ENCODE data around the gene XCL1.
"Not testable (repeated sequence)": the region's sequence is repeated elsewhere in the genome, so short reads cannot be mapped to it uniquely, and the experiment has no call there.

Gene XCL1

GRCh38 chr1:168576245-168576688 is at the start of gene XCL1:
XCL1 (plus strand) TSS chr1:168576605; CDS start chr1:168576638, 33 bp downstream.
- not testable (repeated sequence) for H3K36me3 ChIP-seq (ENCODE audit: insufficient read depth, low read length); H3K9ac ChIP-seq (ENCODE audit: low read depth, low read length); H3K9me3 ChIP-seq (ENCODE audit: control insufficient read depth, insufficient read depth, low read length)
- H3K4me1 ChIP-seq (ENCODE audit: insufficient read depth, low read length): peaks cover 12% of the 10 kb centered on the region; the same call in 1 of the 2 replicates

- Histone ChIP-seq H3K9ac (ENCODE audit: low read depth, low read length) (no peak overlapping the region), H3K9me3 (ENCODE audit: control insufficient read depth, insufficient read depth, low read length) (0 out of 2 replicates have a peak, but pooled peaks cover 2% of the 10 kb centered on the region), H3K36me3 (ENCODE audit: insufficient read depth, low read length) (no peaks in the 10 kb centered on the region), H3K4me1 (ENCODE audit: insufficient read depth, low read length) (no peaks in the 10 kb centered on the region)
Measured at GRCh38 chr1:168529518-168529917, 46.9 kb upstream of the XCL1 start.

GRCh38 chr1:168531615-168532345 is 44.6 kb upstream of the XCL1 start:
- Histone ChIP-seq H3K9ac (ENCODE audit: low read depth, low read length) (no peak overlapping the region), H3K36me3 (ENCODE audit: insufficient read depth, low read length) (no peaks in the 10 kb centered on the region), H3K9me3 (ENCODE audit: control insufficient read depth, insufficient read depth, low read length) (no peaks in the 10 kb centered on the region), H3K4me1 (ENCODE audit: insufficient read depth, low read length) (no peaks in the 10 kb centered on the region)

- Histone ChIP-seq H3K9ac (ENCODE audit: low read depth, low read length) (no peak overlapping the region), H3K4me1 (ENCODE audit: insufficient read depth, low read length) (no peaks in the 10 kb centered on the region)
Measured at GRCh38 chr1:168535536-168535935, 40.9 kb upstream of the XCL1 start.

GRCh38 chr1:168540798-168541197 is 35.6 kb upstream of the XCL1 start:
- H3K9ac ChIP-seq (ENCODE audit: low read depth, low read length); H3K4me1 ChIP-seq (ENCODE audit: insufficient read depth, low read length); H3K9me3 ChIP-seq (ENCODE audit: control insufficient read depth, insufficient read depth, low read length); H3K36me3 ChIP-seq (ENCODE audit: insufficient read depth, low read length): not testable (repeated sequence)

More at GRCh38 chr1:168535536-168535935, 40.9 kb upstream of the XCL1 start:
- Histone ChIP-seq H3K36me3 (ENCODE audit: insufficient read depth, low read length) (no peaks in the 10 kb centered on the region), H3K9me3 (ENCODE audit: control insufficient read depth, insufficient read depth, low read length) (no peaks in the 10 kb centered on the region)

GRCh38 chr1:168542978-168543377 is 33.4 kb upstream of the XCL1 start:
- not testable (repeated sequence) for H3K36me3 ChIP-seq (ENCODE audit: insufficient read depth, low read length); H3K9me3 ChIP-seq (ENCODE audit: control insufficient read depth, insufficient read depth, low read length); H3K9ac ChIP-seq (ENCODE audit: low read depth, low read length); H3K4me1 ChIP-seq (ENCODE audit: insufficient read depth, low read length)

- H3K9me3 ChIP-seq (ENCODE audit: control insufficient read depth, insufficient read depth, low read length); H3K9ac ChIP-seq (ENCODE audit: low read depth, low read length); H3K4me1 ChIP-seq (ENCODE audit: insufficient read depth, low read length); H3K36me3 ChIP-seq (ENCODE audit: insufficient read depth, low read length): not testable (repeated sequence)
Measured at GRCh38 chr1:168543840-168544498, 32.4 kb upstream of the XCL1 start, which contains the start of gene XCL2. XCL2 (minus strand) TSS chr1:168543997; CDS start chr1:168543964, 33 bp downstream.

- H3K9me3 ChIP-seq (ENCODE audit: control insufficient read depth, insufficient read depth, low read length); H3K36me3 ChIP-seq (ENCODE audit: insufficient read depth, low read length); H3K9ac ChIP-seq (ENCODE audit: low read depth, low read length); H3K4me1 ChIP-seq (ENCODE audit: insufficient read depth, low read length): not testable (repeated sequence)
Measured at GRCh38 chr1:168545678-168546552, 30.5 kb upstream of the XCL1 start.

- not testable (repeated sequence) for H3K36me3 ChIP-seq (ENCODE audit: insufficient read depth, low read length); H3K4me1 ChIP-seq (ENCODE audit: insufficient read depth, low read length); H3K9me3 ChIP-seq (ENCODE audit: control insufficient read depth, insufficient read depth, low read length); H3K9ac ChIP-seq (ENCODE audit: low read depth, low read length)
Measured at GRCh38 chr1:168546553-168546895, 29.9 kb upstream of the XCL1 start.

- no peaks in the 10 kb centered on the region; the same call in 1 of the 2 replicates for H3K9me3 ChIP-seq (ENCODE audit: control insufficient read depth, insufficient read depth, low read length)
- H3K36me3 ChIP-seq (ENCODE audit: insufficient read depth, low read length): no peaks in the 10 kb centered on the region
- no peak overlapping the region for H3K9ac ChIP-seq (ENCODE audit: low read depth, low read length)
- H3K4me1 ChIP-seq (ENCODE audit: insufficient read depth, low read length): no peaks in the 10 kb centered on the region; the same call in 1 of the 2 replicates
Measured at GRCh38 chr1:168550971-168551370, 25.4 kb upstream of the XCL1 start.

- H3K36me3 ChIP-seq (ENCODE audit: insufficient read depth, low read length): no peaks in the 10 kb centered on the region
- no peaks in the 10 kb centered on the region; the same call in 1 of the 2 replicates for H3K9me3 ChIP-seq (ENCODE audit: control insufficient read depth, insufficient read depth, low read length)
- H3K9ac ChIP-seq (ENCODE audit: low read depth, low read length): no peak overlapping the region
- no peaks in the 10 kb centered on the region; the same call in 1 of the 2 replicates for H3K4me1 ChIP-seq (ENCODE audit: insufficient read depth, low read length)
Measured at GRCh38 chr1:168551688-168552087, 24.7 kb upstream of the XCL1 start.

GRCh38 chr1:168552961-168553360 is 23.4 kb upstream of the XCL1 start:
- no peak overlapping the region for H3K9ac ChIP-seq (ENCODE audit: low read depth, low read length)
- H3K4me1 ChIP-seq (ENCODE audit: insufficient read depth, low read length): no peaks in the 10 kb centered on the region; the same call in 1 of the 2 replicates
- H3K36me3 ChIP-seq (ENCODE audit: insufficient read depth, low read length): no peaks in the 10 kb centered on the region
- H3K9me3 ChIP-seq (ENCODE audit: control insufficient read depth, insufficient read depth, low read length): no peaks in the 10 kb centered on the region; the same call in 1 of the 2 replicates

- no peak overlapping the region for H3K9ac ChIP-seq (ENCODE audit: low read depth, low read length)
- H3K36me3 ChIP-seq (ENCODE audit: insufficient read depth, low read length): no peaks in the 10 kb centered on the region
- no peaks in the 10 kb centered on the region; the same call in 1 of the 2 replicates for H3K9me3 ChIP-seq (ENCODE audit: control insufficient read depth, insufficient read depth, low read length)
- H3K4me1 ChIP-seq (ENCODE audit: insufficient read depth, low read length): no peaks in the 10 kb centered on the region; the same call in 1 of the 2 replicates
Measured at GRCh38 chr1:168553680-168554553, 22.5 kb upstream of the XCL1 start.

Data from ES-I3 (cell line).